Activated T-cell treated with anti-CD3 and anti-CD28 coated beads for 1 hour (primary cell): ENCODE results near the gene AIG1.
"Not testable (repeated sequence)": the region's sequence is repeated elsewhere in the genome, so short reads cannot be mapped to it uniquely, and the experiment has no call there.

ENCODE experiments used
- DNase-seq: peaks from one replicate; pipeline ENCODE4 v3.0.0-alpha.2; 2020; ENCODE audit warnings: low read depth

Gene AIG1

GRCh38 chr6:143128681-143129015 lies 68.0 kb downstream of the AIG1 start:
- no peak for DNase-seq

GRCh38 chr6:143130928-143131327 lies 70.2 kb downstream of the AIG1 start:
- no peak for DNase-seq

- DNase-seq, result no peak
Measured at GRCh38 chr6:143135325-143135724, 74.6 kb downstream of the AIG1 start.

GRCh38 chr6:143135797-143136561 lies 75.3 kb downstream of the AIG1 start:
- DNase-seq, result no peak

GRCh38 chr6:143136647-143137046 lies 76.0 kb downstream of the AIG1 start:
- no peak for DNase-seq

- DNase-seq, result no peak
Measured at GRCh38 chr6:143139239-143139784, 78.6 kb downstream of the AIG1 start.

GRCh38 chr6:143139884-143140283 lies 79.2 kb downstream of the AIG1 start:
- DNase-seq, result not testable (repeated sequence)

GRCh38 chr6:143140767-143141166 lies 80.1 kb downstream of the AIG1 start:
- DNase-seq, result no peak

- no peak for DNase-seq
Measured at GRCh38 chr6:143141442-143141841, 80.8 kb downstream of the AIG1 start.

GRCh38 chr6:143146186-143146851 lies 85.6 kb downstream of the AIG1 start:
- DNase-seq, result no peak

- DNase-seq, result no peak
Measured at GRCh38 chr6:143149771-143150170, 89.1 kb downstream of the AIG1 start.

GRCh38 chr6:143150281-143150680 lies 89.6 kb downstream of the AIG1 start:
- no peak for DNase-seq

GRCh38 chr6:143151381-143151780 lies 90.7 kb downstream of the AIG1 start:
- no peak for DNase-seq

- DNase-seq, result no peak
Measured at GRCh38 chr6:143155681-143156080, 95.0 kb downstream of the AIG1 start.

- DNase-seq, result no peak
Measured at GRCh38 chr6:143157131-143157530, 96.4 kb downstream of the AIG1 start.

- no peak for DNase-seq
Measured at GRCh38 chr6:143158113-143158581, 97.5 kb downstream of the AIG1 start.

GRCh38 chr6:143159001-143159400 lies 98.3 kb downstream of the AIG1 start:
- DNase-seq, result no peak

GRCh38 chr6:143160015-143160414 lies 99.3 kb downstream of the AIG1 start:
- DNase-seq, result no peak

GRCh38 chr6:143160439-143161220 lies 99.9 kb downstream of the AIG1 start:
- DNase-seq, result no peak

GRCh38 chr6:143163621-143164020 lies 102.9 kb downstream of the AIG1 start:
- DNase-seq, result no peak

- no peak for DNase-seq
Measured at GRCh38 chr6:143164565-143165105, 103.9 kb downstream of the AIG1 start.

GRCh38 chr6:143165315-143165855 lies 104.7 kb downstream of the AIG1 start:
- DNase-seq, result no peak
